GM18498 (cell line): Measurements from ENCODE around the gene BFSP1.

Source experiments
- ATAC-seq: cut with Tn5 transposase; IDR thresholded peaks from one replicate; pipeline ENCODE4 v1.9.1; 2021; ENCODE audit warnings: mild to moderate bottlenecking, moderate library complexity; ENCODE audit not compliant: unreplicated experiment

Gene BFSP1

DNA sequence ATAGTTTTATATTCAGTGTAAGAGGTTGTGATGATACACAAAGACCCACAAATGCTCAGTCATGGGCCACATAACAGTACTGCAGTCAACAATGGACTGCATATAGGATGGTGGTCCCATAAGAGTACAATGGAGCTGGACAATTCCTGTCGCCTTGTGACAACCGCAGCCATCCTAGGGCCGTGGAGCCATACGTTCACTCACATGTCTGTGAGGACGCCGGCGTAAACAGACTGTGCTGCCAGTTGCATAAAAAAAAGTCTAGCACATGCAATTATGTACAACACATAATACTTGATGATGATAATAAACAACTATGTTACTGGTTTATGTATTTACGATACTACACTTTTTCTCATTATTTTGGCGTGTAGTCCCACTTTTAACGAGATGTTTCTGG is 30.9 kb downstream of the BFSP1 start:
- ATAC-seq, result no peak

DNA sequence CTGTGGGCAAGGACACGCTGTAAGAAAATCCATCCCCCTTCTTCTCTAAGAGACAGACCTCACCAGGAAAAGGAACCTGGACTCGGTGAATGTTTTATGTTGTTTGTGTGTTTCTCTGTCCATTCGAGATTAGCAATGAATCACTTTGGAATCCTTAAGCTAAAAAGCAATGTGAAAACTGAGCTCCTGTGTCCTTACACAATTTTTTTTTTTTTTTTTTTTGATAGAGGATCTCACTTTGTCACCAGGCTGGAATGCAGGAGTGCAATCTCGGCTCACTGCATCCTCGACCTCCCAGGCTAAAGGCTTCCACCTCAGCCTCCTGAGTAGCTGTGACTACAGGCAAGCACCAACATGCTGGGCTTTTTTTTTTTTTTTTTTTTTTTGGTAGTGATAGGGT is 32.1 kb downstream of the BFSP1 start:
- ATAC-seq, result no peak

DNA sequence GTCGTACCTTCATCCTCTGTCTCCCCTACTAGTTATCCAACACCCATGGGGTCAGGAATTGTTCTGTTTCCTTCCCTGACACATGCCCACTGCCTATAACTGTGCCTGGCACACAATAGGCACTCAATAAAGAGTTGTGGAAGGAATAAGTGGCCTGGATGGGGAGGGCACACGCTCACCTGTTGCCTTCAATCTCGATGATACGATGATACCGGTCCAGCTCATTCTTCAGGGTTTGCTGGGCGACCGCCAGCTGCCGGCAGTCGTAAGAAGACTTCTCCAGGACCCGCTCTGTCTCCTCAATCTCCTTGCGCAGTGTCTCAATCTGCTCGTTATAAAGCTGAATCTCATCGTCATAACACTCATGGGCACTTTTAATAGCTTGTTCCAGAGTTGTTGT is 32.5 kb downstream of the BFSP1 start:
- ATAC-seq, result no peak

DNA sequence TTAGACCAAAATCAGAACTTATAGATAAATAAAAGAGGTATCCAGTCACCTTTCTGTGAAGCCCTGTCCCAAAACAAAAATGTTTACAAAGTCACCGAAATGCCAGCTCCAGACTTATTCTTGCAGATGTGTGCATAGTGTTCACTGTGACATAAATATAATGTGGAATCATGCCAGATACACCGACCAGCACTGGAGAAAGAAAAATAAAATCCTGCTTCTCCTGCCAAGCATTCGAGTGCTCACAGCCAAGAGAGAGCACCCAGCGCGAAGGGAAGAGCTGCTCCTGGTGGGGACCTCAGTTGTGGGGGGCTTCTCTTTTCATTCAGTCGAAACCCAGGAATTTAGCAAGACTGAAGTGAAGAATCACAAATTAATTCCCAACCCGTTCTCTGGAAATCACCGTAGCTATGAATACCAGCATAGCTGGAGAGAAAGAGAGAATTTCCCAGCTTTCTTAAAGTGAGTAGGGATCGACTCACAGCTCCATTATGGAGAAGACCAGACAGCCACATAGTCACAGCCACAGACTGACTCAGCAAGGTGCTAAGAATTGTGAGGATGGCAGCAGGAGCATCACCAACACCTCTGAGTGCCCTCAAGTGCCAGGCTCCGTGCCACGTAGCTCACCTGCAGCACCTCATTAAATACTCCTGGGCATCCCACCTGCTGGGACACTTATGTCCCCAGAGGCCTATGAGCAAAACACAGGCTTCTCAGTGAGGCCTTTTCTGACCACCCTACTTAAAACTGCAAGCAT is 33.2 kb downstream of the BFSP1 start:
- ATAC-seq, result no peak

DNA sequence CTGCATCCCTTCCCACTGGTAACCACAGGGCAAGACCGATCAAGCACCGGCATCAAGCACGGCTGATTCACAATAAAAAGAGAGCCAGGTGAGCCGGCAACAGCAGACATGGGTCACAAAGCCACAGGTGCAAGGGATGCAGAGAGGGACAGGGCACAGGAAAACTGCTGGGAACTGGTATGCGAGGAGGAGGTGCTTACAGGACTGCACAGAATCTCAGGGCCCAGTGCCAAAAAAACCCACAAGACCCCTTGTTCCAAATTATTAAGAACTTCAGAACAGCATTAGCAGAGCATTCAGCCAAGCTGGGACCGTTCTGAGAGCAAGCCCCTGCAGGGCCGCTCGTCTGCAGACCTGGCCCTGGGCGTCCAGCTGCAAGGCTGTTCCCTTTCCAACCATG is 35.4 kb downstream of the BFSP1 start:
- no peak for ATAC-seq

DNA sequence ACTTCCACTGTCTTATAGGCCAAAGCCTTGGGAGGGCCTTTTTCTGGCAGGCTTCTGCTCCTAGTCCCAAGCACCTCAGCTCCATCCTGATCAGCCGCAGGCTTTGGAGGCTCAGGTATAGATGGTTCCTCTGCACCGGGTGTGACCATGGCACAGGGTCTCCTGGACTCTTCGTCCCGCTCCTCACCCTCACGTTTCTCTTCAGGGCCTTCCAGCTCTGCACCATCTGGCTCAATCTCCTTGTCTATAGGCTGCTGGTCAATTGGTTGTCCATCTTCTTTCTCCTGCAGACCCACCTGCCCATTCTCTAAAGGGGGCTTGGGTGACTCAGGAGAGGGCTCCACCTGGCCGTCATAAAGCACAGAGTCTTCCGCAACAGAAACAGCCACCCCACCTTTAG is 37.0 kb downstream of the BFSP1 start:
- ATAC-seq, result no peak

DNA sequence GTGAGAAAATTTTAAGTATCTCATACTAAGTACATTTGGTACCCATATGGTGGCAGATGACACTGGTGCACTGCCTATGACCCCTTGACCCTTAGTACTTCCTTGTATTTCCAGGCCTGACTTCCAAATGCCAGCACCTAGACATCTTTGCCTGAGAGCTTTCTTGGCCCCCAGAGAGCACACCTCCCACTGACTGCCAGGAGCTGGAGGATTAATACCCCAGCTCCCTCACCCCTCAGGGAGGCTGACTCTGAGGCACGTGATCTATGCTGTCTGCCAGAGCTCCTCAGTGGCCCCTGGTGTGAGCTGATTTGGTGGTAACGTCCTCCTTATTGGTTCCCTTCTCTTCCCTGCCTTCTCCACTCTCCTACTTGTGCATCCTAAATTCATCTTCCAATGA is 38.0 kb downstream of the BFSP1 start:
- no peak for ATAC-seq

DNA sequence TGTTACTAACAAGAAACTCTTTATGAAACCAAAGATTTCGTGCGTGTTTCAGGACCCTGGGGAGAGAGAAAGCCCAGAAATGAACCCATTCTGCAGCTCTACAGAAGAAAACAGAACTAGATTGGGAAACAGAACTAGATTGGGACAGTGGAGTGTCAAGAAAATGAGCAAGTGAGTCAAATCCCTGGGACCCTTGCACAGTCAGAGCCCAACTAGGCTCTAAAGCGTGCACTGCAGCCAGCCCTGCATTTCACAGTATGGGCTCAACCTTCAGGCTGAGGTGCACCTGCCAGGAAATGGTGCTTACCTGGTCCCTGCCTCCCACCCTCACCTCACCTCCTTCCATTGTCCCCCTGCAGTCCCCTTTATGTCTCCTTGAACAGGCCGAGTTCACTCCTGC is 39.7 kb downstream of the BFSP1 start:
- no peak for ATAC-seq

DNA sequence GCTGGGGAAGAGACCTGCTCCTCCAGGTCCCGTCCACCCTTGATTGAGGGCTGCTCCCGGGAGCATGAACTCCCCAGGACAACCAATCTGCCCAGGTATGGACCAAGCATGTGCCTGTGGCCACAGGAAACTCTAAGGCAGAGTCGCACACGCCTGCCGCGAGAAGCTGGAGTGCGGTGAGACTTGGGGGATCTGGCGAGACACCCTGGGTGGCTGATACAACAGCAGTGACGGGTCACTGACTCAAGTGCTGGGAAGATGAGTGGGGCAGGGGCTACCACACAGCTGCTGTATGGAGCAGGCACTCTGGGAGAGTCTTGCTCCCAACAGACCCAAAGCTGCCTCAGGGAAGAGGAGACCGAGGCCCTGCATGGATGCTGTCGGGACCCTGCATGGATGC is 40.1 kb downstream of the BFSP1 start:
- ATAC-seq, result no peak

DNA sequence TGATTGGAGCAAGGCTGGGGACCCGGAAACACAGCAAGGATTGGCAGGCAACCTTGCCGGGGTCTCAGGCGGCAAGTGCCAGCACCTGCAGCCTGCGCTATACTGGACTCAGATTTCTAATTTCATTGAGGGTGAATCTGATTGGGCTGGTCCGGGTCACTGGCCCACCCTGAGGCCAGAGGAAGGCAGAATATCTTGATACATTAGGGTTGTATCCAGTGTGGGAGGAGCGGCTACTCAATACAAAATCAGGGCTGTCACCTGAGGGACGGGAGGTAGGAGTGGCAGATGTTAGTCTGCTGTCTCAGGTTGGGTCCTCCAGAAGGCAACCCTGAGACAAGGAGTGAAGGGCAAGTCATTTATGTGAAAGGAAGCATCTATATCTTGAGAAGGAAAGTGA is 40.7 kb downstream of the BFSP1 start:
- ATAC-seq, result no peak

DNA sequence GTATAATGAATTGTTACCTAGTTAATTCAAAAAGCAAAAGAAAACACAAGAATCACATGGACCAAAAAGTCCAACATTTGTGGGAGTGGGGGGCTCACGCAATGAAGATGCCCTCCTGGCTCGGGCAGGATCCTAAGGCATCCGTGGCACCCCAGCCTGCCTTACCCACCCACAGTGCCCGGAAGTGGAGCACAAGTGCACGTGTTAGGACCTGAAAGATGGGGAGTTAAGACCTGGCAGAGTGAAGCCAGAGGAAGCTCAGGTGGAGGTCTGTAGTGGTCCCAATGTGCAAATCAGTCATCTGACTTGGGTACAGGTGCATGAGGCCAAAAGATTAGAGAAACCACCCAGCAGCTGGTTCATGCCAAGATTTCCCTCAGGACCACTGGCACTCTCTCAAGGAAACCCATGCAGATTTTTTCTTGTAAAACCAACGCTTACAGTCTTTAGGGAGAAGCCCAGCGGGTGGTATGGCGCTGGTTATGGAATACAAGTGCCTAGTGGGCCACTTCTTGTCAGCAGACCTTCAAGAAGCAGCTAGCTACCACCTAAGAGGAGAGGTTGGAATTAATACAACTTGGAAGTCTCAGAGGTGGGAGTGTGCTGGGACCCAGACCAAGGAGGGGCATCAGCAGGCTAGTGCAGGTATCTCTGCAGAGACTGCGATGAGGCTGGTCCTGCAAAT is 42.1 kb downstream of the BFSP1 start:
- no peak for ATAC-seq

DNA sequence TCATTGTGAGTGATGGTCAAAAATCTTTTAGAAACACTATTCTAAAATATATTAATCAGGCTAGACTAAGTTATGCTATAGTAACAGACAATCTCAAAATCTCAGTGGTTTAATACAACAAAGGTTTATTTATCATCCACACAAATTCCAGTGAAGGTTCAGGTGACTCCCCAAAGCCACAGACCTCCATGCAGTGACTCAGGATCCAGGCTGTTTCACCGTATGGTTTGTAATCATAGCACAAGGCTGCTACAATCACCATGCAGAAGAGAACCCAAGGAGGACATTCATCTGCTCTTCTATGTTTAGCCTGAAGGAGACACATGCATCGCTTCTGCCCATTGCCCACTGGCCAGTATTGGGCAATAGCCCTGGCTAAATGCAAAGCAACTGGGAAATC is 46.2 kb downstream of the BFSP1 start:
- ATAC-seq, result no peak

DNA sequence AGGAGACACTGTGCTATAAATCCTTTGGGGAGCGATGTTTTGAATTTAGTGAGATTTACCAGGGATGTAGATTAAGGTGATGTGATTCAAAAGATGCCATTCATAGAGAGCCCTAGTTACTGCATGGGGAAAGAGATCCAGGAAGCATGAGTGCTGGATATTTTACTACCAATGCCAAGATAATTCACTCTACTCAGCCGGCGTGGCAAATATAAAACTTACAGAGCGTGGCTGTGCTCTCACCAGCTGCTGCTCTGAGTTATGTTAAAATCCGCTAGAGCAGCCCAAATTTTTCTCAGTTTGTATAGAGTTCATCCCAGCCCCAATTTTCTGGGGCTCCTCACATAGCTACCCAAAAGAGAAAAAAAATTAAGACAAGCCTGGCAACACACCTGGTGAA is 48.6 kb downstream of the BFSP1 start:
- ATAC-seq, result no peak

DNA sequence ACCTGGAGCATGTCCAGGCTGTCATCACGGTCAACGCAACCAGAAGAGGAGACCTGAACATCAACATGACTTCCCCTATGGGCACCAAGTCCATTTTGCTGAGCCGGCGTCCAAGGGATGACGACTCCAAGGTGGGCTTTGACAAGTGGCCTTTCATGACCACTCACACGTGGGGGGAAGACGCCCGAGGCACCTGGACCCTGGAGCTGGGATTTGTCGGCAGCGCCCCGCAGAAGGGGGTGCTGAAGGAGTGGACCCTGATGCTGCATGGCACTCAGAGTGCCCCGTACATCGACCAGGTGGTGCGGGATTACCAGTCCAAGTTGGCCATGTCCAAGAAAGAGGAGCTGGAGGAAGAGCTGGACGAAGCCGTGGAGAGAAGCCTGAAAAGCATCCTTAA is 49.5 kb downstream of the BFSP1 start:
- no peak for ATAC-seq

DNA sequence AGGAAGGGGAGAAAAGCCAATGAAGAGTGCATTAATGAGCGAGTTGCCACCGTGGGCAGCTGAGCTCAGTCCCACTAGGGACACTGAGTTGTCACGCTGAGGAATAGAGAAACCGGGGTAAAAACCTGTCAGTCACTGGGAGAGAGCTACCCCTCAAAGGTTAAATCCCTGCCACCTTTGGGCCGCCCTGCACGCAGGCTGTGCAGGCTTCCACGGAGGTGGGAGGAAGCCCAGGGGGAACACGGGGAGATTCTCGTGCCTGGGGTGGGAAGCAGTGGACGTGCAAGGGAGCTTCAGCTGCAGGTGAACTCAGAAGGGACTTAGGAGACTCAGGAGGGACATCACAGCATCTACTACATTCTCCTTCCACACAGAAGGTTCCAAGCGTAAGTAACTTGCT is 50.5 kb downstream of the BFSP1 start:
- no peak for ATAC-seq

DNA sequence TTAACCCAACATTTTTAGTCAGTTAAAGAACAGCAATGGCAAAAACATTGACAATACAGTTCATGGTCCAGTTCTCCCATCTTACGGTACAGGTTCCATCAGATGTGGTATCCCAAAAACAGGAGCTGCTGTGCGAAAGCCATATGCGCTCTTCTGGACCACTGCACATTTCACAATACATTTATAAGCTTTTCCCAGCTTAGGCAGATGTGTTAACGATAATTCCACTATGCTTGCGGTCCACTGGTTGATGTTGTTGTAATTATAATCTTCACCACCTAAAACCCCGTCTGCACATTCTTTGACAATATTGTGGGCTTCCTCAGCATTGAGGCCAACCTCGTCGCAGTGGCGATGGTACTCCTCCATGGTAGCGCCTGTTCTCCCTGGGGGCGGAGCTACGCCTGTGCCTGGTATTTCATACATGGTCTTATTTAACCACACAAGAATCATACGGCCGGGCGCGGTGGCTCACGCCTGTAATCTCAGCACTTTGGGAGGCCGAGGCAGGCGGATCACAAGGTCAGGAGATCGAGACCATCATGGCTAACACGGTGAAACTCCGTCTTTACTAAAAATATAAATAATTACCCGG is 52.0 kb downstream of the BFSP1 start:
- no peak for ATAC-seq

DNA sequence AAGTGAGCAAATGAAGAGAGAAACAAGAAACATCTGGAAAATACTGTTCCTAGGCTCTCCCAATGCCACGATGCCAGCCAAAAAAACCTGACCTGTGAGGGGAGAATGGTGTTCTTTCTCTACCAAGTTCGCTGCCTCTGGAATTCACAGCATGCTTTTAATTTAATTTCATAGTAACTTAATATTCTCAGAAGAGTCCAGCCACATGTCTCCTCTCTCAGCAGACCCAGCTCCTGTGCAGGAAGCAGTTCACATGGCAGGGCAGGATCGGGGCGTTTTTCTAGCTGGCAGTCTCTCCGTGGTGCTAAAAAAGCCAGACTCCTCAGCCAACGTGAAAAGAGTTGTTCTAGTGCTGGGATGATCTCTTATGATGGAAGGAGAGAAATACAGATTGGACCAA is 57.5 kb downstream of the BFSP1 start:
- ATAC-seq, result no peak

DNA sequence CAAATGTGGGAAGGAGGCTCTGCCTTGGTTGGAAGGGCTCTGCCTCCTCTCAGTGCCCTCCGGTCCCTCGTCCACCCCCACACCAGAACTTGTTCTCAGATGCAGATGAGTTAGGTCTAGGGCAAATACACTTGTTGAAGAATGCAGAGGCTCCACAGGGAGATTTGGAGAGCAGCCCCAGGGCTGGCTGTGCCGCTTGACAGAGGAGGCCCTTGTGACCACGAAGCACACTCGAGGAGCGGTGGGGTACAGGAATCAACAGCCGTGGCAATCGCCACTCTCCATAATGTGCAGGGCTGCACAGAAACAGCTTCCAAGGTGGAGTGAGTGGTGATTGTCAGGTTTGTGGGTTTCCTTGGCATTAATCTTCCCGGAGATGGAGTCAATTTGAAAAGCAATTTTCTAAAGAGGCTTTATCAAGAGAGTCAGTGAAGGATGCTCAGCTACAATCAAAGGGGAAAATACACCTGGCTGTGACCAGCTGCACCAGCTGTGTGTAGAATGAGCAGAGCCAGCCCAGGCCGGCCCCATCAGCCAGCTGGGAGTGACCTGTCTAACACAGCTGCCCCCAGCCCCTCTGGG is 59.5 kb downstream of the BFSP1 start:
- no peak for ATAC-seq

DNA sequence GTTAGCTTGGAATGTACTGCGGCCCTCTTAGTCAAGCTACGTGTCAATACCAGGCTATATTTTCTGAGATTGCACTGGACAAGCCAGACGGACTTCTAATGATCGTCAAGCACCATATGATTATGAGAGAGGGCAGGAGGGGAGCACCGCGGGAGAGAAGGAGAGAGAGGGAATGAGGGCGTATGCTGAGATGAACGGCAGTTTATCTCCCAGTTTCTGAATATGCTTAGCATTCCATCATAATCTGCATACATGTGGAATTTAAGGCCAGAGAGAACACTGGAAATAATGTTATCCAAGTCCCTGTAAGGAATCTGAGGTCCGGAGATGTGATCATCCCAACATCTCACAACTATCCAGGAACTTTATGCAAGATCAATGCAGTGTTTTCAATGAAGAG is 60.2 kb downstream of the BFSP1 start:
- no peak for ATAC-seq

DNA sequence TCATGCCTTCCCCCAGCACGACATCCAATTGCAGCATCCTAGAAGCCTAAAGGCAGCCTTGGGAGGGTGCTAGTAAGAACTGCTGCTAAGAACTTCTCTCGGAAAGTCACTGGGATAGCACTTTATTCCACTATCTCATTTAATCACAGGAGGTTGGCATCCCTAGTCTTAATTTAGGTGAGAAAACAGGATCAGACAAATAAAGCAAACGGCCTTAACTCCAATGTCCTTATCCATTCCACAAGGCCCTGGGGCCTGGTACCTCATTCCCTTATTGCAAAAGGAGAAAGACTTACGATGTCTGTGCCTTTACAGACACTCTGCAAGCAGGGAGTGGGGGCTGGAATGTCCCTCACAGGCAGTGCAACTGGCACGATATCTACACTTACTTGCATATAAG is 60.7 kb downstream of the BFSP1 start:
- ATAC-seq, result no peak

DNA sequence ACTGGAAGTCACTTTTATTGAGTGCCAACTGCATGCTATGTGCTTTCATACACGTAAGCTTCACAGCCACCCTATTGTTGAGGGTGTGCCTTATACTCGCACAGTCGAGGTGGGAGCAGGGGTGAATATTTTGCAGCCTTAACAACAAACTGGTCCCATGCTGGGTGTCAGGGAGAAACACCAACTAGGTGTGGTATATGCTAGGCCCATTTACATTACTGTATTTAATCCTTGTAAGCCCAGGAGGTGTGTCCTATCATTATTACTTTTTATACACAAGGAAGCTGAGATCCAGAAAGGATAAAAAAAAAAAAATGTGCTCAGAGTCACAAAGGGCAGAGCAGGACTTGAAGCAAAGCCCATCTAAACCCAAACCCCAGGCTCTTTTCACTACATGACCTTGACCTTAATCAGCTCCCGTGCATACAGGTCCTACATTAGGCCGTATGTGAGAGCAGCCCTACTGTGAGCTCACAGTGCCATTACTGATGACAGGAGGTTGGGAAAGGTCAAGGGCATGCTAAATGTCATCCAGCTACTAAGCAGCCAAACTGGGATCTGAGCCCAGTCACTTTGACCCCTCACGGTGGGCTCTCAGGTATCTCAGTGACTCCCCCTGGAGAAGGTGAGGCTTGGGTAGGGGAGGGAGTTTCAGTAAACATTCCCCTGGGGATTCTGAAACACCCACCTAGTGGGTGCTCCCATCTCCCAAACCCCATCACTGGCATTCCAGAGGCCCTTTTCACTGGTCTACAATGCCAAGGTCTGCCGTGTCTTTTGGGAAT is 61.7 kb downstream of the BFSP1 start:
- no peak for ATAC-seq
